HL-60 (cell line): ENCODE results near the gene GP2.

ENCODE experiments used
- DNase-seq, 2 experiments: peaks; one replicate each; pipeline ENCODE4 v3.0.0-alpha.2; 2010 to 2020; ENCODE audit warnings: low read depth in 1 of 2, low spot score in 1 of 2
- H3K27ac ChIP-seq: fragments of 250-450 bp; sonication (Bioruptor Pico); replicated peaks from 2 replicates; pipeline ENCODE4 v1.5.1; 2020; ENCODE audit warnings: mild to moderate bottlenecking, moderate library complexity
- H3K27me3 ChIP-seq: fragments of 250-450 bp; sonication (Bioruptor Pico); 2 replicates; pipeline ENCODE4 v1.5.1; 2021; ENCODE audit warnings: mild to moderate bottlenecking, moderate library complexity; ENCODE audit not compliant: insufficient read depth, poor library complexity, severe bottlenecking
- H3K4me3 ChIP-seq: replicated peaks from 2 replicates; pipeline ENCODE4 v1.5.1; 2011; ENCODE audit warnings: mild to moderate bottlenecking, control low read depth, low read length; ENCODE audit not compliant: insufficient read depth
- CTCF ChIP-seq: IDR thresholded peaks from one replicate; pipeline ENCODE4 v1.5.1; 2011; ENCODE audit warnings: low read length, control low read depth, inconsistent platforms; ENCODE audit not compliant: insufficient read depth
- GABPA ChIP-seq: IDR thresholded peaks from 2 replicates; pipeline ENCODE4 v1.6.1; 2012; ENCODE audit warnings: low read depth
- POLR2AphosphoS5 ChIP-seq: IDR thresholded peaks from 2 replicates; pipeline ENCODE4 v1.6.1; 2012; ENCODE audit warnings: low read depth
- REST ChIP-seq: IDR thresholded peaks from 2 replicates; pipeline ENCODE4 v1.6.1; 2012; ENCODE audit warnings: low read depth; ENCODE audit not compliant: insufficient replicate concordance
- SPI1 ChIP-seq: IDR thresholded peaks from 2 replicates; pipeline ENCODE4 v1.6.1; 2012; ENCODE audit warnings: low read depth, mild to moderate bottlenecking, borderline replicate concordance

The GP2 gene

GRCh38 chr16:20316715-20317114 lies 10.6 kb downstream of the GP2 start:
- no peak for TF ChIP-seq REST
- TF ChIP-seq SPI1, result no peak
- no peak for TF ChIP-seq POLR2AphosphoS5
- TF ChIP-seq GABPA, result no peak
- TF ChIP-seq CTCF, result no peak
- H3K4me3 ChIP-seq, result no peak overlapping the region
- no peak for DNase-seq
- no peaks in the 10 kb centered on the region for H3K27me3 ChIP-seq
- no peak overlapping the region for H3K27ac ChIP-seq

GRCh38 chr16:20315764-20316163 lies 11.5 kb downstream of the GP2 start:
- no peak for DNase-seq
- Histone ChIP-seq H3K27ac (no peak overlapping the region), H3K4me3 (no peak overlapping the region), H3K27me3 (no peaks in the 10 kb centered on the region)
- TF ChIP-seq GABPA (no peak), CTCF (no peak), POLR2AphosphoS5 (no peak), SPI1 (no peak), REST (no peak)

GRCh38 chr16:20314575-20314974 lies 12.7 kb downstream of the GP2 start:
- no peak overlapping the region for H3K4me3 ChIP-seq
- TF ChIP-seq GABPA, result no peak
- TF ChIP-seq POLR2AphosphoS5, result no peak
- TF ChIP-seq CTCF, result no peak
- TF ChIP-seq REST, result no peak
- TF ChIP-seq SPI1, result no peak
- H3K27ac ChIP-seq, result no peak overlapping the region
- DNase-seq, result no peak
- no peaks in the 10 kb centered on the region for H3K27me3 ChIP-seq
